Neural cell (in vitro differentiated cells): Measurements from ENCODE around the gene MYL12A. TPM values are rescaled to one million over a fixed set of nuclear protein-coding genes. Genes with fewer than 3 reads are reported as not detected.

Source experiments
- H2AFZ ChIP-seq: fragments of 200-600, 300-800 bp; sonication (generic), shearing (Covaris generic); 2 replicates; pipeline ENCODE4 v1.6.0; 2014; ENCODE audit warnings: low read depth, mild to moderate bottlenecking, antibody characterized with exemption, low read length, moderate library complexity
- H3F3A ChIP-seq: fragments of 200-600 bp; shearing (Covaris generic); 2 replicates; pipeline ENCODE4 v1.6.1; 2016; ENCODE audit warnings: mild to moderate bottlenecking, moderate library complexity, mixed read lengths, antibody characterized with exemption, low read length; ENCODE audit not compliant: insufficient read depth, poor library complexity, severe bottlenecking
- H3K27ac ChIP-seq: fragments of 200-600, 300-800 bp; sonication (generic), shearing (Covaris generic); 2 replicates; pipeline ENCODE4 v1.5.1; 2014; ENCODE audit warnings: mild to moderate bottlenecking, low read length, moderate library complexity
- H3K27me3 ChIP-seq: fragments of 300-800, 200-600 bp; sonication (generic), shearing (Covaris generic); 2 replicates; pipeline ENCODE4 v1.6.0; 2014; ENCODE audit warnings: mild to moderate bottlenecking, low read depth, low read length, moderate library complexity; ENCODE audit not compliant: insufficient read depth
- H3K36me3 ChIP-seq: fragments of 300-800, 200-600 bp; sonication (generic), shearing (Covaris generic); 2 replicates; pipeline ENCODE4 v1.5.1; 2014; ENCODE audit warnings: mild to moderate bottlenecking, antibody characterized with exemption, low read length, moderate library complexity; ENCODE audit not compliant: insufficient read depth
- H3K4me2 ChIP-seq: fragments of 300-800, 200-600 bp; sonication (generic), shearing (Covaris generic); 2 replicates; pipeline ENCODE4 v1.6.0; 2014; ENCODE audit warnings: mild to moderate bottlenecking, low read length
- H3K4me3 ChIP-seq: fragments of 300-800, 200-600 bp; sonication (generic), shearing (Covaris generic); 2 replicates; pipeline ENCODE4 v1.5.1; 2014; ENCODE audit warnings: mild to moderate bottlenecking, low read length, moderate library complexity
- H3K79me2 ChIP-seq: fragments of 200-600 bp; shearing (Covaris generic); replicated peaks from 2 replicates; pipeline ENCODE4 v1.6.0; 2014; ENCODE audit warnings: mild to moderate bottlenecking, low read length, moderate library complexity; ENCODE audit not compliant: insufficient read depth
- H3K9ac ChIP-seq: fragments of 300-800, 200-600 bp; sonication (generic), shearing (Covaris generic); 2 replicates; pipeline ENCODE4 v1.6.1; 2016; ENCODE audit warnings: mild to moderate bottlenecking, low read length, mixed read lengths
- H3K9me2 ChIP-seq: fragments of 200-600 bp; shearing (Covaris generic); 2 replicates; pipeline ENCODE4 v1.6.1; 2016; ENCODE audit warnings: mild to moderate bottlenecking, low read length, mixed read lengths; ENCODE audit not compliant: insufficient read depth
- H3K9me3 ChIP-seq: fragments of 200-600, 300-800 bp; sonication (generic), shearing (Covaris generic); 2 replicates; pipeline ENCODE4 v1.6.1; 2016; ENCODE audit warnings: mild to moderate bottlenecking, mixed run types, low read length, moderate library complexity, mixed read lengths
- H4K20me1 ChIP-seq: fragments of 200-600 bp; shearing (Covaris generic); 2 replicates; pipeline ENCODE4 v1.6.1; 2016; ENCODE audit warnings: mild to moderate bottlenecking, mixed run types; ENCODE audit not compliant: insufficient read depth
- EP300 ChIP-seq: fragments of 450-650 bp; conservative IDR thresholded peaks from 2 replicates; pipeline ENCODE4 v1.6.1; 2014; ENCODE audit warnings: antibody characterized with exemption, mild to moderate bottlenecking, moderate library complexity; ENCODE audit not compliant: poor library complexity, severe bottlenecking
- EZH2 ChIP-seq: fragments of 200-600, 300-800 bp; shearing (Covaris generic), sonication (generic); IDR thresholded peaks from 2 replicates; pipeline ENCODE4 v1.6.1; 2014; ENCODE audit warnings: antibody characterized with exemption, low read length, borderline replicate concordance, mild to moderate bottlenecking; ENCODE audit not compliant: insufficient read depth, poor library complexity, severe bottlenecking
- MXI1 ChIP-seq: fragments of 450-650 bp; conservative IDR thresholded peaks from 2 replicates; pipeline ENCODE4 v1.6.1; 2014; ENCODE audit warnings: antibody characterized with exemption, mild to moderate bottlenecking; ENCODE audit not compliant: poor library complexity, severe bottlenecking
- POLR2AphosphoS5 ChIP-seq: IDR thresholded peaks from 2 replicates; pipeline ENCODE4 v1.6.1; 2012
- RAD21 ChIP-seq: fragments of 450-650 bp; conservative IDR thresholded peaks from 2 replicates; pipeline ENCODE4 v1.6.1; 2014; ENCODE audit warnings: antibody characterized with exemption, mild to moderate bottlenecking, moderate library complexity
- SMC3 ChIP-seq: fragments of 450-650 bp; conservative IDR thresholded peaks from 2 replicates; pipeline ENCODE4 v1.6.1; 2014; ENCODE audit warnings: antibody characterized with exemption, mild to moderate bottlenecking, moderate library complexity; ENCODE audit not compliant: poor library complexity
- TAF1 ChIP-seq: IDR thresholded peaks from 2 replicates; pipeline ENCODE4 v1.6.1; 2012; ENCODE audit warnings: low read depth
- polyA plus RNA-seq: library from polyadenylated mRNA; depleted of rRNA; stranded (reverse); fragments of >200 nt; gene quantifications from 2 replicates; pipeline ENCODE4 v1.2.3, GENCODE V29; 2014
- TF ChIP-seq, protein P1 (sequence below): IDR thresholded peaks from 2 replicates; pipeline ENCODE4 v1.6.1; 2012; ENCODE audit warnings: borderline replicate concordance
- TF ChIP-seq, protein P2 (sequence below): fragments of 450-650 bp; IDR thresholded peaks from 2 replicates; pipeline ENCODE4 v1.5.1; 2014; ENCODE audit warnings: antibody characterized with exemption, mild to moderate bottlenecking, moderate library complexity; ENCODE audit not compliant: poor library complexity, severe bottlenecking

Gene MYL12A
- polyA plus RNA-seq, 1 donor from 2014 or later = 62.7 TPM

- H4K20me1 ChIP-seq = no peaks in the 10 kb centered on the region
- H3K9me2 ChIP-seq = no peaks in the 10 kb centered on the region
- peaks cover 21% of the 10 kb centered on the region for H3K79me2 ChIP-seq
- H3K4me2 ChIP-seq = no peak overlapping the region
- peak overlapping the region; percentile 39 for H3K4me3 ChIP-seq
- TF ChIP-seq EZH2 = no peak
- no peak for TF ChIP-seq POLR2AphosphoS5
- TF ChIP-seq TAF1 = no peak
- no peak for TF ChIP-seq MXI1
- TF ChIP-seq, protein P1, sequence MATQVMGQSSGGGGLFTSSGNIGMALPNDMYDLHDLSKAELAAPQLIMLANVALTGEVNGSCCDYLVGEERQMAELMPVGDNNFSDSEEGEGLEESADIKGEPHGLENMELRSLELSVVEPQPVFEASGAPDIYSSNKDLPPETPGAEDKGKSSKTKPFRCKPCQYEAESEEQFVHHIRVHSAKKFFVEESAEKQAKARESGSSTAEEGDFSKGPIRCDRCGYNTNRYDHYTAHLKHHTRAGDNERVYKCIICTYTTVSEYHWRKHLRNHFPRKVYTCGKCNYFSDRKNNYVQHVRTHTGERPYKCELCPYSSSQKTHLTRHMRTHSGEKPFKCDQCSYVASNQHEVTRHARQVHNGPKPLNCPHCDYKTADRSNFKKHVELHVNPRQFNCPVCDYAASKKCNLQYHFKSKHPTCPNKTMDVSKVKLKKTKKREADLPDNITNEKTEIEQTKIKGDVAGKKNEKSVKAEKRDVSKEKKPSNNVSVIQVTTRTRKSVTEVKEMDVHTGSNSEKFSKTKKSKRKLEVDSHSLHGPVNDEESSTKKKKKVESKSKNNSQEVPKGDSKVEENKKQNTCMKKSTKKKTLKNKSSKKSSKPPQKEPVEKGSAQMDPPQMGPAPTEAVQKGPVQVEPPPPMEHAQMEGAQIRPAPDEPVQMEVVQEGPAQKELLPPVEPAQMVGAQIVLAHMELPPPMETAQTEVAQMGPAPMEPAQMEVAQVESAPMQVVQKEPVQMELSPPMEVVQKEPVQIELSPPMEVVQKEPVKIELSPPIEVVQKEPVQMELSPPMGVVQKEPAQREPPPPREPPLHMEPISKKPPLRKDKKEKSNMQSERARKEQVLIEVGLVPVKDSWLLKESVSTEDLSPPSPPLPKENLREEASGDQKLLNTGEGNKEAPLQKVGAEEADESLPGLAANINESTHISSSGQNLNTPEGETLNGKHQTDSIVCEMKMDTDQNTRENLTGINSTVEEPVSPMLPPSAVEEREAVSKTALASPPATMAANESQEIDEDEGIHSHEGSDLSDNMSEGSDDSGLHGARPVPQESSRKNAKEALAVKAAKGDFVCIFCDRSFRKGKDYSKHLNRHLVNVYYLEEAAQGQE = no peak
- TF ChIP-seq RAD21 = peak; percentile 86
- TF ChIP-seq EP300 = no peak
- TF ChIP-seq SMC3 = peak; percentile 86
- TF ChIP-seq, protein P2, sequence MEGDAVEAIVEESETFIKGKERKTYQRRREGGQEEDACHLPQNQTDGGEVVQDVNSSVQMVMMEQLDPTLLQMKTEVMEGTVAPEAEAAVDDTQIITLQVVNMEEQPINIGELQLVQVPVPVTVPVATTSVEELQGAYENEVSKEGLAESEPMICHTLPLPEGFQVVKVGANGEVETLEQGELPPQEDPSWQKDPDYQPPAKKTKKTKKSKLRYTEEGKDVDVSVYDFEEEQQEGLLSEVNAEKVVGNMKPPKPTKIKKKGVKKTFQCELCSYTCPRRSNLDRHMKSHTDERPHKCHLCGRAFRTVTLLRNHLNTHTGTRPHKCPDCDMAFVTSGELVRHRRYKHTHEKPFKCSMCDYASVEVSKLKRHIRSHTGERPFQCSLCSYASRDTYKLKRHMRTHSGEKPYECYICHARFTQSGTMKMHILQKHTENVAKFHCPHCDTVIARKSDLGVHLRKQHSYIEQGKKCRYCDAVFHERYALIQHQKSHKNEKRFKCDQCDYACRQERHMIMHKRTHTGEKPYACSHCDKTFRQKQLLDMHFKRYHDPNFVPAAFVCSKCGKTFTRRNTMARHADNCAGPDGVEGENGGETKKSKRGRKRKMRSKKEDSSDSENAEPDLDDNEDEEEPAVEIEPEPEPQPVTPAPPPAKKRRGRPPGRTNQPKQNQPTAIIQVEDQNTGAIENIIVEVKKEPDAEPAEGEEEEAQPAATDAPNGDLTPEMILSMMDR = peak; percentile 78
- H3K9ac ChIP-seq = no peak overlapping the region
- H3K36me3 ChIP-seq = no peaks in the 10 kb centered on the region
- no peak overlapping the region for H2AFZ ChIP-seq
- H3K9me3 ChIP-seq = no peaks in the 10 kb centered on the region
- no peaks in the 10 kb centered on the region for H3K27me3 ChIP-seq
- H3K27ac ChIP-seq = no peak overlapping the region
- no peaks in the 10 kb centered on the region for H3F3A ChIP-seq
Observed at GRCh38 chr18:3245853-3246634, 1.6 kb upstream of the MYL12A start.

DNA sequence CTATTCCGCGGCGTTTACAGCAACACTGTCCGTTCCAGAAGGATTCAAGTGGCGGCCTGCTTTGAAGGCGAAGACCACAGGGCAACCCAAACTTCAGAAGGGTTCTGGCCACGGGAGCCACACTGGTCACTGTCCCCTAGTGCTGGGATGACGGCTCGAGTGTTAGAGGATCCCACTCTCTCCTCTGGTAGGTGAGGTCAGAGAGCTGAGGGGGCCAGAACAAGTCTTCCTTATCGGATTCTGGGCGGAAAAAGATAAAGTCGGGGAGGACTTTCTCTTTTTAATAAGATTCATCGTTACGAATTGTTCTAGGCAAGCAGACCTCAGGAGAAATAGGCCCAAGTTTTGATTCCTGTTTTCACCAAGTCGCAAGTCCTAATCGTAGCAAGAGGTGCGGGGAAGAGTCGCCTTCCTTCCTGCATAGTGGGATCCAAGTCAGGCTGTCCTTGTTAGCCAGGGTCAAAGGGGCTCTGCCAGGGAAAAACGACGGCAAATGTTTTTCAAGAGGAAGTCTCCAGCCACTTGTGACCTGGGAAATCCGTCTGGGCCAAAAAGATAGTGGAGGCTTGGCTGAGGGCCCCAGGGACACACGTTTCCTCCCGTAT lies 864 bp upstream of the MYL12A start:
- peak overlapping the region; percentile 85 for H2AFZ ChIP-seq
- peak overlapping the region; percentile 58 for H3K27ac ChIP-seq
- no peaks in the 10 kb centered on the region for H3K9me3 ChIP-seq
- no peaks in the 10 kb centered on the region for H3K27me3 ChIP-seq
- H3K36me3 ChIP-seq = no peaks in the 10 kb centered on the region
- TF ChIP-seq, protein P1 = no peak
- TF ChIP-seq TAF1 (no peak), RAD21 (no peak), SMC3 (no peak)
- H3F3A ChIP-seq = no peaks in the 10 kb centered on the region
- H4K20me1 ChIP-seq = no peaks in the 10 kb centered on the region
- peaks cover 27% of the 10 kb centered on the region for H3K79me2 ChIP-seq
- peak overlapping the region; percentile 96 for H3K4me3 ChIP-seq
- no peak overlapping the region for H3K4me2 ChIP-seq
- peak overlapping the region; percentile 79 for H3K9ac ChIP-seq
- H3K9me2 ChIP-seq = no peaks in the 10 kb centered on the region
